Liver (tissue), 9 donors: ENCODE data around the gene RASGRP1. TPM values are rescaled to one million over a fixed set of nuclear protein-coding genes. Genes with fewer than 3 reads are reported as not detected.

Source experiments
- DNase-seq: peaks from one replicate; pipeline ENCODE4 v3.0.0-alpha.2; 2017; ENCODE audit warnings: low spot score
- H3K27ac ChIP-seq, 2 donors: one replicate each; pipeline ENCODE4 v1.7.0; 2013; ENCODE audit warnings: inconsistent platforms in 2 of 2, low read length in 2 of 2, control low read depth in 1 of 2, low read depth in 1 of 2, mild to moderate bottlenecking in 1 of 2
- H3K27me3 ChIP-seq, 4 donors: one replicate each; pipeline versions ENCODE4 v1.6.1 to v1.7.0; 2013; ENCODE audit warnings: low read length in 3 of 4, inconsistent platforms in 1 of 4, mild to moderate bottlenecking in 1 of 4, moderate library complexity in 1 of 4; ENCODE audit not compliant: control insufficient read depth in 4 of 4, insufficient read depth in 4 of 4
- H3K36me3 ChIP-seq, 4 donors: one replicate each; pipeline versions ENCODE4 v1.6.1 to v1.7.0; 2013; ENCODE audit warnings: low read length in 3 of 4, mild to moderate bottlenecking in 3 of 4, low read depth in 1 of 4, moderate library complexity in 1 of 4; ENCODE audit not compliant: control insufficient read depth in 4 of 4, insufficient read depth in 3 of 4
- H3K4me1 ChIP-seq, 4 donors: one replicate each; pipeline versions ENCODE4 v1.6.1 to v1.7.0; 2013; ENCODE audit warnings: low read length in 3 of 4, mild to moderate bottlenecking in 3 of 4, moderate library complexity in 1 of 4; ENCODE audit not compliant: control insufficient read depth in 4 of 4, insufficient read depth in 4 of 4
- H3K4me3 ChIP-seq, 3 donors: one replicate each; pipeline versions ENCODE4 v1.6.1 to v1.7.0; 2013; ENCODE audit warnings: low read length in 3 of 3, control low read depth in 1 of 3, low read depth in 1 of 3, mild to moderate bottlenecking in 1 of 3
- H3K9ac ChIP-seq, 2 donors: one replicate each; pipeline ENCODE4 v1.7.0; 2013; ENCODE audit warnings: low read length in 2 of 2, mild to moderate bottlenecking in 2 of 2, moderate library complexity in 2 of 2, control low read depth in 1 of 2, low read depth in 1 of 2
- H3K9me3 ChIP-seq, 4 donors: one replicate each; pipeline versions ENCODE4 v1.6.1 to v1.7.0; 2013; ENCODE audit warnings: low read length in 3 of 4; ENCODE audit not compliant: control insufficient read depth in 4 of 4
- CTCF ChIP-seq: fragments of 150-350 bp; IDR thresholded peaks from 2 replicates; pipeline ENCODE4 v1.5.1; 2017; ENCODE audit warnings: improper control_type of control experiment, low read depth, low read length; ENCODE audit not compliant: missing input control
- EGR1 ChIP-seq, 2 donors: IDR thresholded peaks; 2 replicates each; pipeline ENCODE4 v1.6.1; 2016 to 2018; ENCODE audit warnings: antibody characterized with exemption in 2 of 2, low read depth in 2 of 2
- FOXA1 ChIP-seq: IDR thresholded peaks from 2 replicates; pipeline ENCODE4 v1.6.1; 2016; ENCODE audit warnings: antibody characterized with exemption
- FOXA2 ChIP-seq: IDR thresholded peaks from 2 replicates; pipeline ENCODE4 v1.6.1; 2016; ENCODE audit warnings: antibody characterized with exemption
- GABPA ChIP-seq, 2 donors: IDR thresholded peaks in 1 of 2; conservative IDR thresholded peaks in 1 of 2; 2 replicates each; pipeline ENCODE4 v1.6.1; 2016; ENCODE audit warnings: antibody characterized with exemption in 2 of 2, mild to moderate bottlenecking in 1 of 2, moderate library complexity in 1 of 2
- HNF4A ChIP-seq, 2 donors: conservative IDR thresholded peaks; 2 replicates each; pipeline ENCODE4 v1.6.1; 2016; ENCODE audit warnings: antibody characterized with exemption in 2 of 2, mild to moderate bottlenecking in 2 of 2
- HNF4G ChIP-seq: IDR thresholded peaks from 2 replicates; pipeline ENCODE4 v1.6.1; 2016; ENCODE audit warnings: antibody characterized with exemption
- JUND ChIP-seq, 2 donors: IDR thresholded peaks; 2 replicates each; pipeline ENCODE4 v1.6.1; 2016; ENCODE audit warnings: antibody characterized with exemption in 2 of 2
- NR2F2 ChIP-seq: IDR thresholded peaks from 2 replicates; pipeline ENCODE4 v1.6.1; 2016; ENCODE audit warnings: antibody characterized with exemption
- RAD21 ChIP-seq, 2 donors: IDR thresholded peaks; 2 replicates each; pipeline ENCODE4 v1.6.1; 2016; ENCODE audit warnings: antibody characterized with exemption in 2 of 2, mild to moderate bottlenecking in 2 of 2
- REST ChIP-seq: IDR thresholded peaks from 2 replicates; pipeline ENCODE4 v1.6.1; 2016; ENCODE audit warnings: antibody characterized with exemption, mild to moderate bottlenecking
- RXRA ChIP-seq, 2 donors: IDR thresholded peaks; 2 replicates each; pipeline ENCODE4 v1.6.1; 2017 to 2018; ENCODE audit warnings: antibody characterized with exemption in 2 of 2, mild to moderate bottlenecking in 1 of 2
- SP1 ChIP-seq: IDR thresholded peaks from 2 replicates; pipeline ENCODE4 v1.6.1; 2018; ENCODE audit warnings: antibody characterized with exemption, mild to moderate bottlenecking
- TAF1 ChIP-seq: conservative IDR thresholded peaks from 2 replicates; pipeline ENCODE4 v1.6.1; 2016; ENCODE audit warnings: antibody characterized with exemption, mild to moderate bottlenecking
- YY1 ChIP-seq: IDR thresholded peaks from 2 replicates; pipeline ENCODE4 v1.6.1; 2016; ENCODE audit warnings: antibody characterized with exemption, mild to moderate bottlenecking
- ZBTB33 ChIP-seq: IDR thresholded peaks from 2 replicates; pipeline ENCODE4 v1.6.1; 2016; ENCODE audit warnings: antibody characterized with exemption
- WGBS: extraction: QIAGEN DNeasy Blood & Tissue Kit; methylation state at CpG from one replicate; pipeline ENCODE4 v1.1.7; 2013; 5-methylcytosine and 5-hydroxymethylcytosine counted together
- polyA plus RNA-seq, 2 donors: library from polyadenylated mRNA; stranded (reverse) in 1 of 2; unstranded in 1 of 2; fragments of 200-250 nt in 1 of 2; fragments of >200 nt in 1 of 2; fragmentation: Nextera tagmentation in 1 of 2; extraction: Ambion mirVana in 1 of 2; gene quantifications; one replicate each; pipeline versions ENCODE4 v1.2.1 to v1.2.3, GENCODE V29; 2013 to 2015
- total RNA-seq, 2 donors: library from RNA; depleted of rRNA; stranded (reverse); fragments of >200 nt; gene quantifications; one replicate each; pipeline ENCODE4 v1.2.3, GENCODE V29; 2014
- TF ChIP-seq, protein P1 (sequence below): IDR thresholded peaks from 2 replicates; pipeline ENCODE4 v1.6.1; 2016; ENCODE audit warnings: antibody characterized with exemption
- TF ChIP-seq, protein P2 (sequence below): IDR thresholded peaks from 2 replicates; pipeline ENCODE4 v1.6.1; 2016; ENCODE audit warnings: antibody characterized with exemption
- donor health status: healthy.
- donor health status: healthy.
- donor health status: healthy.
- donor health status: healthy.
- donor health status: healthy.

RASGRP1 gene
- total and polyA plus RNA-seq, 4 donors = 0.17 to 0.75 (median 0.47) TPM

DNA sequence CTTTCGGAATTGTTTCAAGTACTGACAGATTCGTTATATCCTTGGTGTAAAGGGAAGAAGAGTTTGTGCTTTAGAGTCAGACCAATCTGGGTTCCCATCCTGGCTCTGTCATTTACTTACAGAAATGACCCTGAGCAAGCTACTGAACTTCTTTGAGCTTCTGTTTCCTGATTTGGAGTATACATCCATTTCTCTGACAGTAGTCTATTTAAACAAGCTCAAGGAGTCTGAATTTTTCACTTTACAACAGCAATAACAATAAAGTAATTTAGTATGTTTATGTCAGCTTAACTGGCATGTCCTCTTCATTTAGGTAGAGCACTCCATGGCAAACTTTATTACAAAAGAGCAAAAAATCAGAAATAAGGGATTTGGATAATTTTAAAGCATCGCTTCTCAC, 82.9 kb downstream of the RASGRP1 start:
- H3K4me3 ChIP-seq = no peak overlapping the region
- no peaks in the 10 kb centered on the region for H3K4me1 ChIP-seq
- no peak for DNase-seq
- H3K9me3 ChIP-seq = no peaks in the 10 kb centered on the region
- H3K36me3 ChIP-seq = peaks cover 0 to 26% (median 7%) of the 10 kb centered on the region in 4 donors
- no peaks in the 10 kb centered on the region for H3K27me3 ChIP-seq
- TF ChIP-seq NR2F2 (no peak), REST (no peak), TAF1 (no peak), YY1 (no peak)
- 92% methylated on average over 3 of the region's 3 CpGs for WGBS
- H3K27ac ChIP-seq = no peak overlapping the region
- no peak overlapping the region for H3K9ac ChIP-seq

DNA sequence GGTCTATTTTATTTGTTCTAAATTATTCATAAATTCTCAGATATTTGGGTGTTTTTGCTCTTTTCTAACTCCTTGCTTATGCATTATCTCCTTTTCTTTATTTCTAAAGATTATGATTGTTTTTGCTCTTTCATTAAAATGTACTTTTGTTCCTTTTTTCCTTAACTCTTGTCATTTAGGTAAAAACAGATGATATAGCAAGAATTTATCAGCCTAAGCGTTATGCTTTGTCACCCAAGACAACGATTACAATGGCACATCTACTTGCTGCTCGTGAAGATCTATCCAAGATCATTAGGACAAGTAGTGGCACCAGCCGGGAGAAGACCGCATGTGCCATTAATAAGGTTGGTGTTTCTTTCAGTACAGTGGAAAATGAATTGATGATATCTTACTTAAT, 83.5 kb downstream of the RASGRP1 start:
- no peak overlapping the region for H3K9ac ChIP-seq
- H3K9me3 ChIP-seq = no peaks in the 10 kb centered on the region
- no peak for DNase-seq
- H3K4me3 ChIP-seq = no peak overlapping the region
- TF ChIP-seq ZBTB33 = no peak
- TF ChIP-seq FOXA2 = no peak
- no peak for TF ChIP-seq CTCF
- TF ChIP-seq, protein P1, sequence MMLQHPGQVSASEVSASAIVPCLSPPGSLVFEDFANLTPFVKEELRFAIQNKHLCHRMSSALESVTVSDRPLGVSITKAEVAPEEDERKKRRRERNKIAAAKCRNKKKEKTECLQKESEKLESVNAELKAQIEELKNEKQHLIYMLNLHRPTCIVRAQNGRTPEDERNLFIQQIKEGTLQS = no peak
- no peak for TF ChIP-seq HNF4A (conservative IDR thresholded peaks at IDR 0.05)
- no peak for TF ChIP-seq EGR1 (IDR thresholded peaks at IDR 0.05; ENCODE audit: low read depth in 2 of 2)
- TF ChIP-seq RAD21 (IDR thresholded peaks at IDR 0.05) = no peak
- no peak for TF ChIP-seq FOXA1
- TF ChIP-seq REST = no peak
- no peak for TF ChIP-seq GABPA (IDR thresholded peaks at IDR 0.05 in 1 of 2, conservative IDR thresholded peaks at IDR 0.05 in 1 of 2)
- no peak for TF ChIP-seq YY1
- no peak for TF ChIP-seq NR2F2
- TF ChIP-seq, protein P2, sequence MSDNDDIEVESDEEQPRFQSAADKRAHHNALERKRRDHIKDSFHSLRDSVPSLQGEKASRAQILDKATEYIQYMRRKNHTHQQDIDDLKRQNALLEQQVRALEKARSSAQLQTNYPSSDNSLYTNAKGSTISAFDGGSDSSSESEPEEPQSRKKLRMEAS = no peak
- no peak for TF ChIP-seq SP1
- no peak for TF ChIP-seq HNF4G
- TF ChIP-seq RXRA (IDR thresholded peaks at IDR 0.05) = no peak
- no peak for TF ChIP-seq TAF1
- TF ChIP-seq JUND (IDR thresholded peaks at IDR 0.05) = no peak
- H3K4me1 ChIP-seq = no peaks in the 10 kb centered on the region
- WGBS = 95% methylated on average over 5 of the region's 5 CpGs
- no peak overlapping the region for H3K27ac ChIP-seq
- H3K27me3 ChIP-seq = no peaks in the 10 kb centered on the region
- H3K36me3 ChIP-seq = peaks cover 0 to 22% (median 7%) of the 10 kb centered on the region in 4 donors
